Fibroblast of skin of right biceps (primary cell): Measurements from ENCODE around the gene TMEM47.
A peak's percentile ranks its signal among the peaks of the same experiment; 100 is the strongest.

Source experiments
- DNase-seq: peaks from one replicate; pipeline ENCODE4 v3.0.0-alpha.2; 2013

TMEM47 gene

GRCh38 chrX:34584781-34585180 lies 72.3 kb downstream of the TMEM47 start:
- DNase-seq: no peak

GRCh38 chrX:34580069-34580468 lies 77.0 kb downstream of the TMEM47 start:
- no peak for DNase-seq

- DNase-seq: peak; percentile 38
Measured at GRCh38 chrX:34578237-34578636, 78.8 kb downstream of the TMEM47 start.
